T-helper 9 cell (primary cell): Measurements from ENCODE around the gene GCHFR.
A peak's percentile ranks its signal among the peaks of the same experiment; 100 is the strongest.

Experiments
- DNase-seq: peaks from one replicate; pipeline ENCODE4 v3.0.0-alpha.2; 2020
- total RNA-seq, 2 donors: gene quantifications; one replicate each; lab custom pipeline; 2026; lab: John Stamatoyannopoulos, UW

Gene GCHFR
- 10.1 to 21.5 reads per million in 2 donors for total RNA-seq

GRCh38 chr15:40763801-40764628 is at the start of gene GCHFR:
Gene GCHFR (plus strand): TSS chr15:40764068. CDS start chr15:40764181, 113 bp downstream.
- DNase-seq = peak; percentile 68

DNA sequence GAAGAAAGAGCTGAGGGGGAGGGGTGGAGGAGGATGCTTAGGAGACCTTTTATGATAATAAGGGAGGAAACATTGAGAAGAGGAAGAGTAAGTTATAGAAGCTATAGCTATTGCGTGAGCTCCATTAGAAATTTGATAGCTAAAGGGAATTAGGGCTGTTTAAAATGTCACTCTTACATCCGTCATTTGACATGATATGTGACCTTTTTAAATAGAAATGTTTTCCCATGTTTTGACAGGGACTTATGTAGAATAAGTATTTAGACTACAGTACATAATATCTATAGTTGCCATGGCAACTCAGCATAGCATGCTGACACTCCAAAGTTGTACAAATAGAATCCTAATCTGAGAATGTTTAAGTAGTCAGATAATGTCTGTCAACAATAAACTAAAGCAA is 49.7 kb upstream of the GCHFR start:
- no peak for DNase-seq

DNA sequence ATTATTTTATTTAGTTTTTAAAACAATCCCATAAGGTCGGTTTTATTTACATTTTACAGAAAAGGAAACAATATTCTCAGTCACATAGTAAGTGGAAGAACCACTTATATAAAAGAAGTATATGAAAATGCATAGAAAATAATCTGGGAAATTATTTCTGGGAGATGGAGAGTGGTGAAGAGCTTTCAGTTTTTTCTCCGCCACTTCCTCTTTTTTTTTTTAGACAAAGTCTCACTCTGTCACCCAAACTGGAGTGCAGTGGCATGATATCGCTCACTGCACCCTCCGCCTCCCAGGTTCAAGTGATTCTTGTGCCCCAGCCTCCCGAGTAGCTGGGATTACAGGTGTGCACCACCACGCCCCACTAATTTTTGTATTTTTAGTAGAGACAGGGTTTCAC is 47.7 kb upstream of the GCHFR start:
- DNase-seq = no peak

DNA sequence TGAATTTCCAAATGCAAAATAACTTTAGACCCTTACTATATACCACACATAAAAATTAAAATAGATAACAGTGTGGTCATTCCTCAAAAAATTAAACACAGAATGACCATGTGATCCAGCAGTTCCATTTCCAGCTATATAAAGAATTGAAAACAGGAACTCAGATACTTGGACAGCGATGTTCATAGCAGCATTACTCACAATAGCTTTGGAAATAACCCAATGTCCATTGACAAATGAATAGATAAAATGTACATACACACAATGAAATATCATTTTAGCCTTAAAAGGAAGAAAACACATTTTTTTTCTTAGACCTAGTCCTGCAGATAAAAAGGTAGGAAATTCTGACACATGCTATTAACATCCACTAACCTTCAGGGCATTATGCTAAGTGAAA is 42.2 kb upstream of the GCHFR start:
- DNase-seq = no peak

DNA sequence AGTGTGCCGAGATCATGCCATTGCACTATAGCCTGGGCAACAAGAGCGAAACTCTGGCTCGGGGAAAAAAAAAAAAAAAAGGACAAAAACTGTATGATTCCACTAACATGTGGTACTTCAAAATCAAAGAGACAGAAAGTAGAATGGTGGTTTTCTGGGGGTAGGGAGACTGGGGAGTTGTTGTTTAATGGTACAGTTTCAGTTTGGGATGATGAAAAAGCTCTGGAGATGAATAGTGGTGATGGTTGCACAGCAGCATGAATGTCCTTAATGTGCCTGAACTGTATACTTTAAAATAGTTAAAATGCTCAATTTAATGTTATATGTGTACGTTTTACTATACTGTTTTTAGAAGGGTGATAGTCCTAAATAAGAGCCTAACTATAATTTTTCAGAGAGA is 41.5 kb upstream of the GCHFR start:
- DNase-seq = no peak

GRCh38 chr15:40722934-40723333 is 40.9 kb upstream of the GCHFR start:
- DNase-seq = no peak

GRCh38 chr15:40723919-40724318 is 39.9 kb upstream of the GCHFR start:
- DNase-seq = no peak

GRCh38 chr15:40731034-40731433 is 32.8 kb upstream of the GCHFR start:
- DNase-seq = no peak

- no peak for DNase-seq
Observed at GRCh38 chr15:40736575-40736974, 27.3 kb upstream of the GCHFR start.

DNA sequence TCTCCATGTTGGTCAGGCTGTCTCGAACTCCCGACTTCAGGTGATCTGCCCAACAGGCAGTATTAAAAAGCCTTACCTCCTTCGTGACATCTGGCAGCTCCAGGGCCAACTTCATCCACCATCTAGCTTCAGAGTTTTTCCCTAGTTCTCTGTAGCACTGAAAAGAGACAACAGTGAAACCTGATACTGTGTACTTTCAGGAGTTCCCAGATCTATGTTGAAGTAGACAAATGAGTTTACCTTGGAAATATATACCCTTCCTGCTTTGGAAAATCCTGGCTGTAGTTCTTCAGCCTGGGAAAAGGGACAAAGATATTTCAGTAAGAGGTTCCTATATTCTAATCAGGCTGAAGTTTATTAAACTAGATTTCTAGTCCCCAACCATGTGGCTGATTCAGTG is 26.8 kb upstream of the GCHFR start:
- DNase-seq = no peak

DNA sequence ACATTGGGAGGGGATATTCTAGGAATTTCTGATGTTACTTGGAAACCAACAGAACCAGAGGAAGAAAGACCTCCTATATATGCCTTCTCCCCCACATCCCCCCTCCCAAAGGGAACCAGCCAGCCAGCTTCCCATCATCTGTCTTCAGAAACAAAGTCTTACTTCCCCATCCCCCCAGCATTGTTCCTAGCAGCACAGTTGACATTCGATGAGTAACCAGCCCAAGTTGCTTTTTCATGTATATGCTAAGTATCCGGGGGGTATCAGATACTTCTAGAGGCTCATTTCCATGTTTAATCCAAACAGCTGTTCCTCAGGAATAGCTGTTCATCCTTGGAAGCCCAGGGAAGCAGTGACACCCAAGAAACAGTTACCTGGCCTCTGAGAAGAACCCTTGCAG is 24.8 kb upstream of the GCHFR start:
- no peak for DNase-seq

- DNase-seq = no peak
Observed at GRCh38 chr15:40739854-40740253, 24.0 kb upstream of the GCHFR start.

- DNase-seq = no peak
Observed at GRCh38 chr15:40743485-40743901, 20.4 kb upstream of the GCHFR start.

GRCh38 chr15:40743921-40744814 is 19.7 kb upstream of the GCHFR start:
- DNase-seq = peak; percentile 55

GRCh38 chr15:40744815-40745152 is 19.1 kb upstream of the GCHFR start:
- DNase-seq = no peak

- DNase-seq = no peak
Observed at GRCh38 chr15:40746916-40747418, 16.9 kb upstream of the GCHFR start.

DNA sequence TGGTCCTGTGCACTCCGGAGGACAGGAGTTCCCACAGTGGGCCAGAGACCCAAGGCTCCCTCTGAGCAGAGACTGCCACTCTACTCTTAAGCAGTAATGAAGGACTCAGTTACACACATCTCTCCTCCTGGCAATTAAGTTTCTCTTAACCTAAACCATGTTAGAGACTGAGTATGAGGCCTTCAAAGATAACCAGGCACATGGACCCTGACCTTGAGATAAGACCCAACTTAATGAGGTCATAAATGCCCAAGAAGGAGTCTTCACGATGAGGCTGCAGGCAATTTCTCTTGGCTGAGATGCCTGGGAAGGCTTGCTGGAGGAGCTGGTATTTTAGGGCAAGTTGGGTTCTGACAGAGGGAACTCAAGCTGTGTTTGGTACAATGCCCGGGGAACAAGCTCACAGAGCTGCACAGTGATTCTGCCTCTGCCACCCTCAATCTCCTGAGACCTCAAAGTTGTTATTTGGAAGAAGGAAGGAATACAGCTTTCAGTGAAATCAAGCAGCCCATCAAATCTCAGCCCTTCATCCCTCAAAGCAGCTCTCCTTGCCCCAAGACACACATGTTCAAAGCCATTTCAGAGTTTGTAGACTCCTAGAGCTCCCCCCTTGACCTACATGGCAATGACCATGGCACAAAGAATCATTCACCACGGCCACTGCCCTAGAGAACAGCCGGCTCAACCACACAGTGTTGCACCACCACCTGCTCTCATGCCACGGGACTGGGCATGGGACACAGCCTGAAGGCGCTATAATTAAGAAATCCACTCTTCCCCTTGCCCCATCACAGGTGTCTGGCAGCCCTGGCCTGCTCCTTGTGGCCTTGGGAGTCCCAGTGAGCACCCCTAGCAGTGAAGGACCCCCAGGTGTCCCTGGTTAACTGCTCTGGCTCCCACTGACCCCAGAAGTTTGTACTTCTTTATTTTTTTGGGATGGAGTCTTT is 15.9 kb upstream of the GCHFR start:
- DNase-seq = no peak

DNA sequence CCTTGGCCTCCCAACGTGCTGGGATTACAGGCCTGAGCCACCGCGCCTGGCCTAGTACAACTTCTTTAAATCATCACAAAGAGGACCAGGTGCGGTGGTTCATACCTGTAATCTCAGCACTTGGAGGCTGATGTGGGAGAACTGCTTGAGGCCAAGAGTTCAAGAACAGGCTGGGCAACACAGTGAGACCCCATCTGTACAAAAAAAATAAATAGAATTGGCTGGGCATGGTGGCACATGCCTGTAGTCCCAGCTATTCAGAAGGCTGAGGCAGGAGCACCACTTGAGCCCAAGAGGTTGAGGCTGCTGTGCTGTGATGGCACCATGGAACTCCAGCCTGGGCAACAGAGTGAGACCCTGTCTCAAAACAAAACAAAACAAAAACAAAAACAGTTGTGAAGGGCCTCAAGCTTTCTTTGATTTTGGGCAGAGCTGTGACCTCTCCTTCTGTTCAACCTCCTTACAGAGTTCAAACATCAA is 14.7 kb upstream of the GCHFR start:
- DNase-seq = no peak

- DNase-seq = no peak
Observed at GRCh38 chr15:40750885-40751284, 13.0 kb upstream of the GCHFR start.

- no peak for DNase-seq
Observed at GRCh38 chr15:40751745-40752144, 12.1 kb upstream of the GCHFR start.

DNA sequence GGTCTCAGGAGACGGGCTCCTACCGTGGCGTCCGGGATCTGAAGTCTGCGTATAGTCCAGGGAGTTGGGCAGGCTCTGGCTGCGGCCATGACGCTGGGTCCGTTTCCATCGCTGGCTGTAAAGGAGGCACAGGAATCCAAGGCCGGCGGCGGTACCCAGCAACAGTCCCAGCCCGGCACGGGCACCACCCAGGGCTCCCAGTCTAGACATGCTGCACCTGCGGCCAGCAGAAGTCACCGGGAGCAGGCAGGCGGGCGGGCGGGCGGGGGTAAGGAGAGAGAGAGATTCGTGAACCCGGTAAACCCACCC is 9.3 kb upstream of the GCHFR start:
- peak; percentile 20 for DNase-seq
